Smooth muscle cell (in vitro differentiated cells): ENCODE data around the gene MEGF10. TPM values are rescaled to one million over a fixed set of nuclear protein-coding genes. Genes with fewer than 3 reads are reported as not detected.
A peak's percentile ranks its signal among the peaks of the same experiment; 100 is the strongest.

Experiments used
- DNase-seq: peaks from one replicate; lab custom pipeline; 2025; ENCODE audit not compliant: unreplicated experiment; lab: John Stamatoyannopoulos, UW
- H2AFZ ChIP-seq: fragments of 200-600 bp; sonication (generic); 2 replicates; pipeline ENCODE4 v1.6.0; 2016; ENCODE audit warnings: antibody characterized with exemption, low read depth, mild to moderate bottlenecking
- H3F3A ChIP-seq: fragments of 200-600 bp; sonication (generic); 2 replicates; pipeline ENCODE4 v1.6.0; 2017; ENCODE audit warnings: antibody characterized with exemption, low read depth
- H3K27ac ChIP-seq: fragments of 200-600 bp; sonication (generic); 2 replicates; pipeline ENCODE4 v1.5.1; 2016; ENCODE audit warnings: low read depth, mild to moderate bottlenecking
- H3K27me3 ChIP-seq: fragments of 200-600 bp; sonication (generic); 2 replicates; pipeline ENCODE4 v1.6.1; 2016; ENCODE audit warnings: low read depth, mild to moderate bottlenecking
- H3K36me3 ChIP-seq: fragments of 200-600 bp; sonication (generic); 2 replicates; pipeline ENCODE4 v1.5.1; 2016; ENCODE audit warnings: low read depth
- H3K4me1 ChIP-seq: fragments of 200-600 bp; sonication (generic); 2 replicates; pipeline ENCODE4 v1.5.1; 2016; ENCODE audit warnings: low read depth
- H3K4me2 ChIP-seq: fragments of 200-600 bp; sonication (generic); 2 replicates; pipeline ENCODE4 v1.6.0; 2016; ENCODE audit warnings: mild to moderate bottlenecking
- H3K4me3 ChIP-seq: fragments of 200-600 bp; sonication (generic); 2 replicates; pipeline ENCODE4 v1.5.1; 2016; ENCODE audit warnings: mild to moderate bottlenecking
- H3K79me2 ChIP-seq: fragments of 200-600 bp; sonication (generic); 2 replicates; pipeline ENCODE4 v1.6.0; 2016; ENCODE audit warnings: low read depth, mild to moderate bottlenecking
- H3K9ac ChIP-seq: fragments of 200-600 bp; sonication (generic); 2 replicates; pipeline ENCODE4 v1.6.0; 2016; ENCODE audit warnings: low read depth
- H3K9me3 ChIP-seq: fragments of 200-600 bp; sonication (generic); replicated peaks from 2 replicates; pipeline ENCODE4 v1.5.1; 2016; ENCODE audit warnings: low read depth
- H4K20me1 ChIP-seq: fragments of 200-600 bp; sonication (generic); 2 replicates; pipeline ENCODE4 v1.6.0; 2016; ENCODE audit warnings: low read depth
- WGBS: methylation state at CpG from one replicate; pipeline ENCODE4 v1.1.7; 2016; ENCODE audit warnings: low lambda C conversion rate; 5-methylcytosine and 5-hydroxymethylcytosine counted together
- polyA plus RNA-seq: library from polyadenylated mRNA; unstranded; fragments of >200 nt; fragmentation: Nextera tagmentation; extraction: Ambion mirVana; gene quantifications from 2 replicates; pipeline ENCODE4 v1.2.1, GENCODE V29; 2016
- total RNA-seq: library from RNA; depleted of rRNA; stranded (reverse); fragments of >200 nt; gene quantifications from 2 replicates; pipeline ENCODE4 v1.2.3, GENCODE V29; 2014
- TF ChIP-seq, protein P1 (sequence below): fragments of 200-600 bp; sonication (generic); IDR thresholded peaks from 2 replicates; pipeline ENCODE4 v1.5.1; 2017; ENCODE audit warnings: borderline replicate concordance, mild to moderate bottlenecking, antibody characterized with exemption; ENCODE audit not compliant: insufficient read depth, poor library complexity, severe bottlenecking

Gene MEGF10
- total and polyA plus RNA-seq, 2 experiments from 2014 or later, result 0.83 to 3.6 TPM

DNA sequence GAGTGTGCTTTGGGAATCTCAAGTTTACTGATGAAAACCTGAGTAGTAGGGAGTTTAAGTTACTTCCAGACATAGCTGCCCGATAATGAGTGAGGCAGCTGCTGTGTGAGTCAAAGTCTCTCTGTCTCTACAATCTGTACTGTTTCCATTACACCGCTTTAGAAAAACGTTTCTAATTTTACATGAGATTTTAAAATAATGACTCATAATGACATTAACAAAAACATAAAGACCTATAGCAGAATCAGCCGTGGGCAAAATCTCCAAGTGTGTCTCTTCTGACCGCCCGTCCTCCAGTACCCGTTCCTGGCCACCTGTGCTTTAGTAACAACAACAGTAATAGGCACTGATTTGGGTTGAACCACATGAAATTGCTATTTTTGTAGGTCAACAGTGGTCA, 157.2 kb downstream of the MEGF10 start:
- peak overlapping the region; percentile 57 for H3K9ac ChIP-seq
- TF ChIP-seq, protein P1, sequence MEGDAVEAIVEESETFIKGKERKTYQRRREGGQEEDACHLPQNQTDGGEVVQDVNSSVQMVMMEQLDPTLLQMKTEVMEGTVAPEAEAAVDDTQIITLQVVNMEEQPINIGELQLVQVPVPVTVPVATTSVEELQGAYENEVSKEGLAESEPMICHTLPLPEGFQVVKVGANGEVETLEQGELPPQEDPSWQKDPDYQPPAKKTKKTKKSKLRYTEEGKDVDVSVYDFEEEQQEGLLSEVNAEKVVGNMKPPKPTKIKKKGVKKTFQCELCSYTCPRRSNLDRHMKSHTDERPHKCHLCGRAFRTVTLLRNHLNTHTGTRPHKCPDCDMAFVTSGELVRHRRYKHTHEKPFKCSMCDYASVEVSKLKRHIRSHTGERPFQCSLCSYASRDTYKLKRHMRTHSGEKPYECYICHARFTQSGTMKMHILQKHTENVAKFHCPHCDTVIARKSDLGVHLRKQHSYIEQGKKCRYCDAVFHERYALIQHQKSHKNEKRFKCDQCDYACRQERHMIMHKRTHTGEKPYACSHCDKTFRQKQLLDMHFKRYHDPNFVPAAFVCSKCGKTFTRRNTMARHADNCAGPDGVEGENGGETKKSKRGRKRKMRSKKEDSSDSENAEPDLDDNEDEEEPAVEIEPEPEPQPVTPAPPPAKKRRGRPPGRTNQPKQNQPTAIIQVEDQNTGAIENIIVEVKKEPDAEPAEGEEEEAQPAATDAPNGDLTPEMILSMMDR, result no peak
- no peak overlapping the region for H3K4me3 ChIP-seq
- H4K20me1 ChIP-seq, result no peaks in the 10 kb centered on the region
- DNase-seq, result no peak
- H3K4me1 ChIP-seq, result peaks cover 7% of the 10 kb centered on the region
- H3K79me2 ChIP-seq, result no peaks in the 10 kb centered on the region
- H3K36me3 ChIP-seq, result no peaks in the 10 kb centered on the region
- peak overlapping the region; percentile 26 for H3K4me2 ChIP-seq
- peak overlapping the region; percentile 35 for H2AFZ ChIP-seq
- H3F3A ChIP-seq, result no peaks in the 10 kb centered on the region
- peak overlapping the region; percentile 84 for H3K27ac ChIP-seq
- 49% methylated on average over 7 of the region's 7 CpGs for WGBS
- H3K9me3 ChIP-seq, result no peaks in the 10 kb centered on the region
- no peaks in the 10 kb centered on the region for H3K27me3 ChIP-seq

DNA sequence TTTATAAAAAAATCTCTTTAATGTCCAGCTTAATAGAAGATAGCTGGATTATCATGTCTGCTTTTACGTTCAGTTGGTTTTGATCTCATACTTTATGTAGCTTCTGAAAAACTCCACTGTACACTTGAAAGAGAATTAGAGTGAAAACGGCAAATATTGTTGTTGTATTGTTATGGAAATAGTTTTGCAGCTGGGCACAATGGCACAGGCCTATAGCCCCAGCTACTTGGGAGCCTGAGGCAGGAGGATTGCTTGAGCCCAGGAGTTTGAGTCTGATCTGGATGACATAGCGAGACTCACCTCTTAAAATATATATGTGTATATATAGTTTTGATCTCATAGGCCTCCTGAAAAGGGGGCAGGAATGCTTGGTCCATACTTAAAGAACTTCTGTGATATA, 159.4 kb downstream of the MEGF10 start:
- TF ChIP-seq, protein P1, result no peak
- Histone ChIP-seq H3K27me3 (no peaks in the 10 kb centered on the region), H3K36me3 (no peaks in the 10 kb centered on the region), H3K27ac (no peak overlapping the region), H3K79me2 (no peaks in the 10 kb centered on the region), H3K4me1 (peaks cover 7% of the 10 kb centered on the region), H3K4me3 (no peak overlapping the region), H3K9me3 (no peaks in the 10 kb centered on the region), H4K20me1 (no peaks in the 10 kb centered on the region), H3K4me2 (no peak overlapping the region), H3K9ac (no peak overlapping the region), H3F3A (no peaks in the 10 kb centered on the region), H2AFZ (no peak overlapping the region)
- WGBS, result 89% methylated on average over 3 of the region's 3 CpGs
- DNase-seq, result no peak

DNA sequence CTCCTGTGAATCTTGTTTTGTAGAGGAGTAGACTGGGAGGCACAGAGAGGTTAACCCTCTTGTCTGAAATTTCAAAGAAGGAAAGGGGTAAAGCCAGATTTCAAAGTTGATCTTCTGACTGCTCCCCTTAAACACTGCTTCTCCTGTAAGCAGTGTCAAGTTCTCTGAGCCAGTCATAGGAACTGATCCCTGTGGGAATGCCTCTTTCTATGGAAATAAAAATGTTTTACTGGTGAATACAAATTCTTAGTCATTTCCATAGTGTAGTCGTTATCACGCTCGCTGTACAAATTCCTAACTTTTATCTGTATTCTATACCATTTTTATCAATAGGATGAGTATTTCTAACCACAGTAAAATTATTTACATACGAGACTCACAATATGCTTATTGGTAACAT, 160.5 kb downstream of the MEGF10 start:
- no peak overlapping the region for H3K27ac ChIP-seq
- DNase-seq, result no peak
- no peaks in the 10 kb centered on the region for H3K9me3 ChIP-seq
- H3F3A ChIP-seq, result no peaks in the 10 kb centered on the region
- WGBS, result 82% methylated on average over 4 of the region's 4 CpGs
- no peak overlapping the region for H3K4me3 ChIP-seq
- no peak overlapping the region for H3K9ac ChIP-seq
- H3K27me3 ChIP-seq, result no peaks in the 10 kb centered on the region
- H3K4me1 ChIP-seq, result peaks cover 3% of the 10 kb centered on the region
- H4K20me1 ChIP-seq, result no peaks in the 10 kb centered on the region
- H2AFZ ChIP-seq, result no peak overlapping the region
- H3K4me2 ChIP-seq, result no peak overlapping the region
- no peaks in the 10 kb centered on the region for H3K36me3 ChIP-seq
- TF ChIP-seq, protein P1, result no peak
- H3K79me2 ChIP-seq, result no peaks in the 10 kb centered on the region

DNA sequence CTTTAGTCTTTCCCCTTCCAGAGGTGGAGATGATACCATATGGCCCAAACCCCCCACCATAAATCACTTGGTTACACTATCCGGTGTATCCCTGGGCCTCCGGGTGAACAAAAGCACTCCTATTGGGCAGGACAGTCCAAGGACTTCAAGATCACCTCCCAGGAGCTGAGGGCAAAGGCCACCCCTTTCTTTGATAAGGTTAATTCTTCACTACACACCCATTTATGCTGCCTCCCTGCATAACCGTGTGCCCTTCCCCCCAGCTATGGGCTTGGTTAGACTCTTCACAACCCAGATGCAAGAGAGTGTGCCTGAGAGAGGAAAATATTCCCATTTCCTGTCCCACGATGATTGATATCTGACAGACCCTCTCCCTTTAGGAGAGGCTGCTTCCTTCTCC, 162.0 kb downstream of the MEGF10 start:
- Histone ChIP-seq H3K4me2 (no peak overlapping the region), H2AFZ (no peak overlapping the region), H3F3A (no peaks in the 10 kb centered on the region), H3K4me1 (no peaks in the 10 kb centered on the region), H3K4me3 (no peak overlapping the region), H3K27me3 (no peaks in the 10 kb centered on the region), H4K20me1 (no peaks in the 10 kb centered on the region), H3K36me3 (no peaks in the 10 kb centered on the region), H3K27ac (no peak overlapping the region), H3K79me2 (no peaks in the 10 kb centered on the region), H3K9ac (no peak overlapping the region), H3K9me3 (no peaks in the 10 kb centered on the region)
- 92% methylated on average over 4 of the region's 4 CpGs for WGBS
- TF ChIP-seq, protein P1, result no peak
- DNase-seq, result no peak
